ENCODE results near the gene ENGASE.

DNA sequence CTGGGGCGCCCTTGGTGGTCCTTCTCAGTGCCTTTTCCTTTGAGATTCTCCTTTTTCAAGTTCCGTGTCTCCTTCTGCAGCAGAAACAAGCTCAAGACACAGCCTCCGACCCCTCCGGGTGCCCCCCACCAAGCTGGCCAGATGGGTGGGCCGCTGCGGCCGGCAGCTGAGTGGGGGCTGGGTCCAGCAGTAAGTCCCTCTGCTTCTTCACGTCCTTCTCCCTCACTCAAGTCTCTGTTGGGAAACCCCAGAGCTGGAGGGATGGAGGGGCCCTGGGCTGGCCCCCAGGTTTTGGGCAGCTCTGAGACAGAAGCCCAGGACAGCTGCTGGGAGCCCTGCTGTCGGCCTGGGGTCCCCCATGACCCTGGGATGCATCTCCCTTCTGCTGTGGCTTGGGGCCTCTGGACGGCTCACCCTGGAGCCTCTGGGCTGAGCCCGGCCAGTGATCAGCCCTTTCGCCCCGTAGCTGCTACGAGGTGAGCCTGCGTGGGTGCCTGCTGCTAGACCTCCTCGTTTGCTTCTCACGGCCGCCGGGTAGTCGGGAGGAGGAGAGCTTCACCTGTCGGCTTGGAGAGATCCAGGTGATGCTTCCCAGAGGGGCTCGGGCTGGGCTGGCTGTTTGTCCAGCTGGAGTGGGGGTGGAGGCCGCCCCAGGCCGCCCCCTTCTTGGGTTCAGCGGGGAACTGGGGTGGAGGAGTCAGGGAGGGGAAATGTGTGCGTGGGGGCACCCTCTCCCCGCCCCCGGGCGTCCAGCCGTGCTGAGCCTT lies 10.7 kb downstream of the ENGASE start:
- TF ChIP-seq EZH2phosphoT487 (IDR thresholded peaks at IDR 0.05) (no peak), CTCF (IDR thresholded peaks at IDR 0.05) (no peak), EZH2 (IDR thresholded peaks at IDR 0.05) (no peak)

Data from neural progenitor cell (in vitro differentiated cells).